GM20431 (cell line): ENCODE results near the gene ATP1B1.

Experiments used
- in situ Hi-C: fragments of 300-500 bp; cut with MseI, MboI; formaldehyde crosslinking; loops from one replicate; pipeline ENCODE4 v1.15.0; 2020; ENCODE audit warnings: low sequenced_read_pairs; ENCODE audit not compliant: unreplicated experiment

The ATP1B1 gene

DNA sequence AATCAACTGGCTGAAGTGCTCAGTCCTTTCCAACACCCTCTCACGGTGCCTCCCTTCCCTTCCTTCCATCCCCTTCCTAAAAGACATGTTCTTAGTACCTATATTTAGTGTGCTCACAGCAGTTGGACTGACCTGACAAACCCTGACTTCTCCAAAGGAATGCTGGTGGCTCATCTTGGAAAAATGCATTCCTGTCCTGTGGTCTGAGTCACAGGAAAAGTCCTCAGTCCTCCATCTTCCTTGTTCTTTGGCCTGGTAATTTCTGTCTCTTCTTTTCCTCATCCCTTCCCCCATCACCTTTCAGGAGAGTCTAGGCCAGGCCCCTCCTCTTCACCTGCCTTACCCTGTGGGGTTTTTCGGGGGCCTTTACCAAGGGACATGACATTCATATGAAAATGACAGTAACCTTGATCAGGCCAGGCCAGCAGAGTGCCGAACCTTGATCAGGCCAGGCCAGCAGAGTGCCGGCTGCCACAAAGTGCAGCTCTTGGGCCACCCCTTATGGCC is 7.2 kb downstream of the ATP1B1 start:
- in situ Hi-C loops, result no loop called here

DNA sequence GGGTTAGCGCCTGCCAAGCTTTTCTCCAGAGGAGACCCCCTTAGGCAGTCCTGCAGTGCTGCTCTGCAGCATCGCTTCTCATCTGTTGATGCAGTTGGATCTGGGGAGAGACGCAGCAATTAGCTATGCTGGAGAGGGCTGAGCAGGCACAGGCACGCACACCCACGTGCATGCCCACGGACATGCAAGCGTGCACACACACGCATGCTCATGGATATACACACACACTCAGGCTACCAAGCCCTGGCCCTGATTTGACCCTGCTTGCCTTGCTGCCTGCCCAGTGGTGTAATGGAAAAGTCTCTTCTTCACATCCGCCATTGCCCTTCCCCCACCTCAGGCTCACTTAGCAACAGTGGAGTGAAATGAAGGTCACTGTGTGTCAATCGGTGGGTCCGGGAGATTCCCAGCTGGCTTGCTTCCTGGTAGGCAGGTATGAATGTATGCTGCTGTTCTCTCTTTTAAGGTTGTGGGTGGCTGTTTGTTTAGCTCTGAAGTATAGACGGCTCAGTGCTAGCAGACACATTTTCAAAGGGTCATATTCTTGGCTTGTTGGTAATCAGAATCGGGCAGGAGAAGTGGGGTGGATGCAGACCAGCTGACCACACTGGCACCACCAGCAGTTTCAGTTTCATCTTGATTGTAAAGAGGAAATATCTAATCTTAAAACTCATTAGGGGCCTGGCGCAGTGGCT is 9.5 kb downstream of the ATP1B1 start:
- in situ Hi-C loops, result no loop called here

DNA sequence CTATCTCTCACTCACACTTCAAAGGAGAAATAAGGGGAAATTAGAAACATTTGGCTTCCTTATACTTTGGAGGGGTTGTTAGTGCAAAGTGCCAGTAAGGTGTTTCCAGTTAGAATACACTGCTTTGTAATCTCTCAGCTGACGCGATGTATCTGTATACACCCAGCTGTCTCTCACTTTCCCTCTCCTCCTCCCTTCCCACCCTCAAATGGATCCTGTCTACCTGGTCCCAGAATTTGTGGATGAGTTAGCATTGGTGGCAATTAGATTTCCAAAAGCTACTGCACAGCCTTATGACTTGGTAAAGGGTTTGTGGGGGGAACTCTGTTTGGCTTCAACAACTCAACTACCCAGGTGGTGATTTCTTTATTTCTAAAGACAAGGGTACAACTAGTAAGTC is 10.5 kb downstream of the ATP1B1 start:
- in situ Hi-C loops, result no loop called here

DNA sequence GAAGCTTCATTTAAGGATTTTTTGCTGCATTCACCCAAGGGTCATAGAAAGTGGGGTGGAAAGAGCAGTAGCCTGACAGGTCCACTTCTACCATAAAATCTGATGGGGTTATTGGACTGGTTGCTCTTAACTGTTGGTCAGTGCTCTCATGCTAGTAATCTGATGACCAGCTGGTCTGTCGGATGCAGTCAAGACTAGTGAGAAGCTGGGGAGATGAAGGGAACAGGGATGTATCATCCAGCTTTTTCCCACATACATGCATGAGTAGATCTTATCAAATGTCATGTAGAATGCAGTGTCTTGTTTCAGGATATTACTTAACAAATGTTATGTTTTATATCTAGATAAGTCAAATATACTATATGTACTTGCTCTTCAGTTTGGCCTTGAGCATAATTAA is 11.1 kb downstream of the ATP1B1 start:
- in situ Hi-C loops, result no loop called here

DNA sequence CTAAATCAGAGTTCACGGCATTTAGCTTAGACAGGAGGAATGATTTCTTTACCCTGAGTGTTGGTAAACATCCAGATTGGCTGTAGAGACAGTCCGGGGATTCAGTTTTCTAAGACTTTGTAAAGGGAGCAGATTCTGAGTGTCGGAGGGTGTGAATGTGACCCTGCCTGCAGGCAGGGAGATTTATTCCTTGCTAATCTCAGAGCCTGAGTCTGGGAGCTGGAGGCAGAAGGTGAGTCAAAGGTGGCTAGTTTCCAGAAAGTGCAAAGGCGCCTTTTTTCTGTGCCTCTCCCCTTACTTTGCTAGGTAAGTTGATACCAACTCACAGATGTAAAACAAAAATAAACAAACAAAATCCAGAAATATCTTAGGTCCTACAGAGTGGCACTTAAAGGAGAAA is 11.7 kb downstream of the ATP1B1 start:
- in situ Hi-C loops, result no loop called here

DNA sequence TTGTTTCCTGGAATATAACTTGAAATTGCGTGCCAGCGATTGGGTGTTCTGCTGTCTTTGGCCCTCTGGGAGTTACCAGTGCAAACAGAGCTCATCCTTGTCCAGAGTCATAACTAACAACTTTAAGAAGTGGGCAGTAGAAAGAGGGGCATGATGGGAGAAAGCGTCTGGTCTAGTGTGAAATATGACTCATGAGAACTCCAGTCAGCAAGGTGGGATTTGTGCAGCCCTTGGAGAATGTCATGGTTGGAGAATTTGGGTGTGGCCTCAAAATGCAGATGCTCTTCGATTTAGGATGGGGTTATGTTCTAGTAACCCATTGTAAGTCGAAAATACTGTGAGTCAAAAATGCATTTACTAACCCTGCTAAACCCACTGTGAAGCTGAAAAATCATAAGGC is 12.9 kb downstream of the ATP1B1 start:
- in situ Hi-C loops, result no loop called here

DNA sequence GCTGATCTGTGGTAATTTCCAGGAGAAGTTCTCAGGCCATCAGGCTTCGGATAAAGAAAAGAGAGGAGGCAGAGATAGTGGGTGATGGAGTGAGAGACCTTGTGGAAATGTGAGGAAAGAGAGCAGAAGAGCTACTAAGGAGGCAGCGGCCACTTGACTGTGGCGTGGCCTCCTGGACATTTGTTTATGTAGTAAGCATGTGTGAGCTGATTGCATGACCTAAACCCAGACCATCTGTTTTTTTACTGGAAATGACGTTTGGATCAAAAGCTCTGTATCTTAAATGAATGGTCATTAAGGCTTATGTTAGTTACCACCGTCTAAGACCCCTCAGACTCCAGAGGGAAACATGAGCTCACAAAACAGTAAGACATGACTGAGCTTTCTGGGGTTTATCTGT is 13.6 kb downstream of the ATP1B1 start:
- in situ Hi-C loops, result no loop called here

DNA sequence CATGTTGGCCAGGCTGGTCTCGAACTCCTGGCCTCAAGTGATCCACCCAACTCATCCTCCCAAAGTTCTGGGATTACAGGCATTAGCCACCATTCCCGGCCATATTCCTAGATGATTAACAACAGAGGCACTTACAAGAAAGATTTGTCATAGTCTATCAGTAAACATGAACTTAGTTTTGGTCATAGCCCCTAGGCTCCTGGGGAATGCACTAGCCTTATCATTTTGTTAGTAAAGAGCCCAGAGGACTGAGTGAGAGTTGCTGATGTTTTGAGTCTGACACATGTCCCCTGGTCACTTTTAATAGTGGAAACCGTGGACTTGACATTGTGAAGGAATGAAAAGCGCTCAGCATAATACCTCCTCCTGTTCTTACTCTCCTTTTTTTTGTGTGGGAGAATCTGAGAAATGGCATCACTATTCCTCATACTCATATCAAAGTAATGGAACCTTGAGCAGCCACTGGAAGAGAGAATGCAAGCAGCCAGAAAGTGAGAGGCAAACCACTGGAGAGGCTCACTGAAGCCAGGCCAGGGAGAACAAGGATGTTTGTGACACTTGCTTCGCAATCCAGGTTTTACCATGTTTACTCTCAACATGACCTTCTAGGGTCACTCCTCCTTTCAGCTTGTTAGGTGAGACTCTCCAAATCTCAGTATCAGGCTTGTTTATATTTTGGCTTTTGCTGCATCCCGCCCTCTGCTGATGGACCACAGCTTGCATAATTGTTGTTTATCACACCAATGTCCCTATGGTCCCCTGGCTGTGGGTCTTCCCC is 14.8 kb downstream of the ATP1B1 start:
- in situ Hi-C loops, result no loop called here

DNA sequence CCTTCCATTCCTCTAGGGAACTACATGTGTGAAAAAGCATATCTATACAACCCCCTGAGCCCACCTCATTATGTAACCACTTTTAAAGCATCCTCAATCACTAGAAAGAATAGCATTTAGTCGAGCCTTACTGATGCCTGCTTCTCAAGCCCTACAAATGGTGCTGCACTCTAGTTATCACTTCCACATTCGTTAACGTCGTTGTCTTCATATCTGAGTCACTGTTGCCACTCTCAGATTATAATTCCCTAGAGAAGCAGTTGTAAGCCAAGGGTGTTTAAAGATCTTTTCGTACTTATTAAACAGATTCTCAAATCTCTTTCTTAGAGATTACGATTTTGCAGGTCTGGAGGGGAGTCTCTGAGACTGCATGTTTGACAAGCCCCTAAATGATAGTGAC is 16.5 kb downstream of the ATP1B1 start:
- in situ Hi-C loops, result no loop called here

DNA sequence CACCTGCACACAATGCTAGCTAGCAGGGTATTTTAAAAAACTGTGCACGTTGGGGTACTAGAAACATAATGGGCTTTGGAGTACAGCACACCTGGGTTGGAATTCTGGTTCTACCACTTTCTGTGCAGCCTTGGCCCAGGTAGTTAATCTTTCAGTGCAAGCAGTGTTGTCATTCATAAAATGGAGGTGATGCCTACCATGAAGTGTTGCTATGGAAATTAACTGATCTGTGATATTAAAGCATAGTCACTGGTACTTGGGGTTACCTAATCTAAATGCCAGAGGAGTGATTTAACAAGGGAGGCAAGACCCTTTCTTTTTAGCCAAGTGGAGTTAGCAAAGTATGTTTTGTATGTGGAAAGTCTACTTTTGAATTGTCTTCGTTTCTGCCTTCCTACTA is 18.0 kb downstream of the ATP1B1 start:
- in situ Hi-C loops, result no loop called here

DNA sequence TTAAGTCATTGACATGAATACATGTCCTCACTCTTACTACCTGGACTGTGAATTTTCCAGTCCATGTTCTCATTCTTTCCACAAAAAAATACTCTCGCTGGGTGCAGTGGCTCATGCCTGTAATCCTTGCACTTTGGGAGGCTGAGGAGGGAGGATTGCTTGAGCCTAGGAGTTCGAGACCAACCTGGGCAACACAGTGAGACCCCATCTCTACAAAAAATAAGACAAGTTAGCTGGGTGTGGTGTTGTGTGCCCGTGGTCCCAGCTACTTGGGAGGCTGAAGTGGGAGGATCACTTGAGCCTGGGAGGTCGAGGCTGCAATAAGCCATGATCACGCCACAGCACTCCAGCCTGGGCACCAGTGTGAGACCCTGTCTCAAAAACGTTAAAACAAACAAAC is 19.1 kb downstream of the ATP1B1 start:
- in situ Hi-C loops, result loop anchor here (25.0 kb wide), 1 partner anchor 513 kb away; no protein-coding TSS in a partner anchor

DNA sequence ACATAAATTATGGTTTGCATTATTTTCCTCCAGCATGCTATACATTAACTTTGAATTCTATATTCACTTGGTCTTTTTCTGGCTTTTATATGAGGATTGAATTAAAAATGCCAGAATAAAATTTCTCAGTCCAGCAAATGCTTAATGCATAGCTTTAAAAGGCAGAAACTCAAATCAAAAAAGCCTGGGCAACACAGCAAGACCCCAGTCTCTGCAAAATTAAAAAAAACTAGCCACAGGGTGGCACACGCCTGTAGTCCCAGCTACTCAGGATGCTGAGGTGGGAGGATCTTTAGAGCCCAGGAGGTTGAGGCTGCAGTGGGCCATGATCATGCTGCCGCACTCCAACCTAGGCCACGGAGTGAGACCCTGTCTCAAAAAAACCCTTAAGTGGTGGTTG is 19.8 kb downstream of the ATP1B1 start:
- in situ Hi-C loops, result loop anchor here (25.0 kb wide), 1 partner anchor 514 kb away; no protein-coding TSS in a partner anchor

DNA sequence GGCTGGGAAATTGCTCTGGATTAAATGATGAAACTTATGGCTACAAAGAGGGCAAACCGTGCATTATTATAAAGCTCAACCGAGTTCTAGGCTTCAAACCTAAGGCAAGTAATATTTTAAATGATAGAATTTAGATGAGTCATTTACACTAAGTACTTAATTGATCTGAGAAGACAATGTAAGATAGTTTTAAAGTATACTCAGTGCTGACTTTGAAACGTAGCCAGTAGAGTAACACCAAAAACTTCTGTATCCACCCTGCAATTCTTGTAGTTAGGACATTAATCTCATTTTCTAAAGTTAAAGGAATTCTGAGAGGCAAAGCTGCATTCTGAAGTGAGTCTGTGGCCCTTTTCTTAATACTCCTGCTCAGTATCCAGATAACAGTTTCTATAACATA is 20.8 kb downstream of the ATP1B1 start:
- in situ Hi-C loops, result loop anchor here (25.0 kb wide), 1 partner anchor 515 kb away; no protein-coding TSS in a partner anchor

DNA sequence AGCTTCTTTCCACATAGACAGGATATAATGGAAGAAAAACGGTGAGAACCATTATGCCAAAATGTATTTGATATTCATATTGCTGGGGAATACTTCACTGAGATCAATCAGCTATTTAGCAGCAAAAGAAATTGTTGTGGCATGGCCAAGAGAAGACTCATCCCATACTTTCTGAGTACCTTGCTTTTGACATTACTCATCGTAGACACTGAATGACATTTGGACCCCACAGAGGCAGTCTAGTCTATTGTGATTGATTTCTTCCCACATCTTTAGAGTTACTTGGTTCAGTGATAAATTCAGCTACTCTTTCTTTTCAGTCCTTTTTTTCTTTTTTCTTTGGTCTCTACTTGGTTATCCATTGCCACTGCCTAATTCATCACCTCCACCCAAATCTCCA is 22.1 kb downstream of the ATP1B1 start:
- in situ Hi-C loops, result loop anchor here (25.0 kb wide), 1 partner anchor 516 kb away; no protein-coding TSS in a partner anchor

DNA sequence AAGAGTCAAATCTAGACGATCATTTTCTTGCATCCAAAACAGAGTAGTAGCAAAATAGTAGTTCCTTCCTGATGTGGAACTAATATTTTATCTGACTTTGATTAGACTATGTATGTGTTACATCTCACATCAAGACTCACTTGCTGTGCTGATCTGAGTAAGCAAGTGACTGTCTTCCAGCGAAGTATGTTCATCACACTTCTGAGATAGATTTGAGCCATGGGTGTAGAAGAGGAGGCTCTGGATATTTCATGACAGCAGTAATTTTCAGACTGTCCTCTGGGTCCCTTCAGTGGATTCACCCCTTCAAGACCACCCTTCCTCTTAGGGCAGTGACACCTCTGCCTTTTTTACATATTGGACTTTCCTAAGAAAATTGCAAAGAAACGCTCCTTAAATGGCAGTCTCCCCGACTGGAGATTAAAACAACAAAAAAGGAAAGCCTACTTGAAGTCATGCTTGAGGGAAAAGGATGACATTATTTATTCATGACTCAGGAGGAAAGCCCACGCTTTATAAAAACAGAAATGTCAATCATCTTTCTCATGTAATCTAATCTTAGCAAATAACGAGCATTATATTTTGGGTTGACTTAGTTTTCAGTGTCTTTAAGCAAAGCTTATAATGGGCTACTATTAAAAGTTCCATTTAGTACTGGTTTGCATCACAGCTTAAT is 22.8 kb downstream of the ATP1B1 start:
- in situ Hi-C loops, result loop anchor here (25.0 kb wide), 1 partner anchor 517 kb away; no protein-coding TSS in a partner anchor

DNA sequence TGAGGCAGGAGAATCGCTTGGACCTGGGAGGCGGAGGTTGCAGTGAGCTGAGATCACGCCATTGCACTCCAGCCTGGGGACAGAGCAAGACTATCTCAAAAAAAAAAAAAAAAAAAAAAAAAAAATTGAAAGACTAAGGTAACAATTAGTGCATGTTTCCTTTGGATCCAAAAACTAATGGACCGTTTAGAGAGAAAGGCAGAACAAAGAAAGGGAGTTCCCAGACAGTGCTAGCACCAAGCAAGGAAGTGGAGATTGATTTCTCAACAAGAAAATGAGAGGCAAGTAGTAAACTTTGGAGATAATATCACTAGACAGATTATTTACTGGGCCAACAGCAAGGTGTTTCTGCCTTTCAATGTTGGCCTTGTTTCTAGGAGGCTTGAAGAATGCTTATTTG is 24.2 kb downstream of the ATP1B1 start:
- in situ Hi-C loops, result loop anchor here (25.0 kb wide), 1 partner anchor 518 kb away; no protein-coding TSS in a partner anchor

DNA sequence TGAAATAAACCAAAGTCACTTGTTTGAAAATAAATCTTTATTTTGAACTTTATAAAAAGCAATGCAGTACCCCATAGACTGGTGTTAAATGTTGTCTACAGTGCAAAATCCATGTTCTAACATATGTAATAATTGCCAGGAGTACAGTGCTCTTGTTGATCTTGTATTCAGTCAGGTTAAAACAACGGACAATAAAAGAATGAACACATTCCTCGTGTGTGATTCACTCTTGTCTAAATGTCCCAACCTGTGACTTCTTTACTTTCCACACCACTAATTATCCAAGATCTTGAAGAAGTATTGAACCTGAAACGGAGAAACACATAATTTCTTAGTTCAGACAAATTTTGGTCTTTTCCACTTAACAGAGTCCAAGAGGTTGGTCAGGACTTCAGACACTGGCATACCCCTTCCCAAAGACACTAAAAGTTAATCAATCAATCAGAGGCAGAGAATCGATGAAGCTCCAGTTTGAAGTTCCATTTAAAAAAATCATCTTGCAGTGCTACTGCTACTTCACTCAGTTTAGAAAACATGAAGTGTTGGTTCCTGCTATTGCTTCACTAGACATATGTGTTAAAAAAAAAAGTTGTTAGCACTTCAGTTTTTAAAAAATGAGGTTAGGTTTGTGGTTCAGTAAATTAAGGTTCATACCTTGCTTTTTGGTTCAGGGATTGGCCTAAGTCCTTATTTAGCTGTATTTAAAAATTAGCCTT is 26.2 kb downstream of the ATP1B1 start:
- in situ Hi-C loops, result loop anchor here (25.0 kb wide), 1 partner anchor 520 kb away; no protein-coding TSS in a partner anchor

DNA sequence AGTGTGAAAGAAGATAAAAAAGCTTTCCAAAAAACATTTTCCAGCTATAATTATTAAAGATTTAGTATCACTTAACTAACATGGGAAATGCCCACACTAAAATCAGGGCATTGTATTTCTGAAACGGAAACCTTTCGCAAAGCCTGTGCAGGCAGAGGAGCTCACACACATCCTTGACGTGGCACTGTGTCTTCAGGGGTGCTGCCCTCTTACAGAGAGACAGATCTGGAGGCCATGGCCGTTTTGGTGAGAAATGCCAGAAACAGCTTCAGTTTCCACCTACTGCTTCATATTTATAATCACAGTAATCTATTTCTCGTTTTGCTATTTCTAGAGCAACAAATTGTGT is 26.7 kb downstream of the ATP1B1 start:
- in situ Hi-C loops, result loop anchor here (25.0 kb wide), 1 partner anchor 521 kb away; no protein-coding TSS in a partner anchor

DNA sequence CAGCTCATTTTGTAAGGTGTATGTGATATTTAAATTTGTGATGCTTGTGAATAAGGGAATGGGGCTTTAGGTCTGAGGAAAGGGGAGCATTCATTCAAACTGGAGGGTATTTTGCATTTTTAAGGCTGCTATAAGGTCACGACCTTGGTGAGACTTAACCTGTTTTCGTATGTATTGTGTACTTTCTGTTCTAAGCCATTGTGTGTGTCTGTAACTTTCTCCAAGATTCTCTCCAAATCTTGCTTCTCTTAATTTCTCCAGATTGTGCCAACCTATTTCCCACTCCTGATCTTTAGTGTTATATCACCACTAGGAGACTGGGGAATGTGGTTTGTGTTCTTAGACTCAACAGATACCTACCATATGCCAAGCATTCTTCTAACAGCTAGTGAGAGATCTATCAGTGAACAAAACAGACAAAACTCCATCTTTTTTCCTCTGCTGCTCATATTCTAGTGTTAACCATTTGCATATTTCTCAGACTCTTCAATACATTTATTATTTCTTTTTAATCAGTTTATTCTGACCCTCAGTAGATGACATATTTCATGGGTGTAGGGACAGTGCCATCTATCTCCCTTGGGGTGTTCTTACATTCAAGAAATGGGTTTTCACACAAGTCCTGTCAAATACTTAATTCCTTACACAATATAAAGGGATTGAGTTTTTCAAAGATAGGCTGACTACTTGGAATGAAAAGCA is 27.5 kb downstream of the ATP1B1 start:
- in situ Hi-C loops, result loop anchor here (25.0 kb wide), 1 partner anchor 522 kb away; no protein-coding TSS in a partner anchor
